Measurements from ENCODE around the gene GPR148. TPM values are rescaled to one million over a fixed set of nuclear protein-coding genes. Genes with fewer than 3 reads are reported as not detected.
"Not testable (repeated sequence)": the region's sequence is repeated elsewhere in the genome, so short reads cannot be mapped to it uniquely, and the experiment has no call there.

The GPR148 gene
- total and polyA plus RNA-seq, 2 of the 8 experiments (the other 6 are each of a cell fraction or from before 2014, with no cell fraction given): 0.05 TPM; not detected in 1

GRCh38 chr2:130703250-130703649, 25.6 kb upstream of the GPR148 start:
- H3K14ac ChIP-seq (ENCODE audit: insufficient read length); H3K23ac ChIP-seq (ENCODE audit: insufficient read length); H2BK15ac ChIP-seq (ENCODE audit: low read length); H2AK5ac ChIP-seq (ENCODE audit: low read depth, low read length); H3K56ac ChIP-seq (replicated peaks; ENCODE audit: insufficient read length, low read depth, low read length); H3K23me2 ChIP-seq (ENCODE audit: low read depth, low read length); H3K27ac ChIP-seq (ENCODE audit: low read depth, low read length); H4K8ac ChIP-seq (ENCODE audit: extremely low read depth, insufficient read depth, low read length); H2AFZ ChIP-seq (ENCODE audit: low read length); POLR2A ChIA-PET (ENCODE audit: partially characterized antibody); H2BK20ac ChIP-seq (ENCODE audit: low read length); H4K20me1 ChIP-seq (replicated peaks in 1 of 2; ENCODE audit: control insufficient read depth in 1 of 2, insufficient read depth in 2 of 2, low read length in 2 of 2); H2BK12ac ChIP-seq (ENCODE audit: low read depth, low read length); H4K91ac ChIP-seq (replicated peaks; ENCODE audit: insufficient read length, low read length); DNase-seq (ENCODE audit: low read depth in 1 of 2, low spot score in 2 of 2); H3K9ac ChIP-seq (replicated peaks in 1 of 4; ENCODE audit: extremely low read depth in 1 of 4, low read depth in 3 of 4, low read length in 3 of 4); H3K4me3 ChIP-seq (ENCODE audit: extremely low read depth in 1 of 4, insufficient read depth in 2 of 4, low read depth in 3 of 4, low read length in 4 of 4); H3K27me3 ChIP-seq (replicated peaks in 1 of 4; ENCODE audit: control insufficient read depth in 3 of 4, extremely low read depth in 1 of 4, insufficient read depth in 3 of 4, low read length in 3 of 4); CTCF ChIA-PET (ENCODE audit: partially characterized antibody); H3K79me2 ChIP-seq (ENCODE audit: control insufficient read depth in 1 of 2, insufficient read depth in 2 of 2, low read length in 2 of 2); H3K9me3 ChIP-seq (ENCODE audit: insufficient read depth in 2 of 2, low read depth in 1 of 2, low read length in 1 of 2); H3K4me2 ChIP-seq (ENCODE audit: insufficient read depth in 1 of 2, low read depth in 2 of 2, low read length in 2 of 2); H3K4me1 ChIP-seq (replicated peaks in 1 of 4; ENCODE audit: control insufficient read depth in 3 of 4, insufficient read depth in 4 of 4, low read length in 3 of 4); H2BK120ac ChIP-seq (replicated peaks; ENCODE audit: low read depth, low read length); H3K79me1 ChIP-seq (ENCODE audit: low read depth, low read length); H3K4ac ChIP-seq (replicated peaks; ENCODE audit: insufficient read length, low read depth, low read length); H4K5ac ChIP-seq (ENCODE audit: insufficient read length, low read depth, low read length); H3K18ac ChIP-seq (ENCODE audit: extremely low read depth, low read length); H2BK5ac ChIP-seq (ENCODE audit: low read depth, low read length); H3K36me3 ChIP-seq (ENCODE audit: control insufficient read depth in 2 of 4, insufficient read depth in 4 of 4, low read length in 3 of 4); FAIRE-seq: not testable (repeated sequence)
- 89% methylated on average over 3 of the region's 3 CpGs; no CpG with 5 or more reads in 1 of the 2 experiments for WGBS, 2 experiments (ENCODE audit: extremely low coverage in 1 of 2, insufficient coverage in 1 of 2, insufficient read length in 1 of 2, insufficient replicate concordance in 2 of 2, low coverage in 1 of 2, low lambda C conversion rate in 2 of 2, missing lambda C conversion rate in 1 of 2)

GRCh38 chr2:130714795-130715194, 14.1 kb upstream of the GPR148 start:
- H4K8ac ChIP-seq (ENCODE audit: extremely low read depth, insufficient read depth, low read length); H2AK5ac ChIP-seq (ENCODE audit: low read depth, low read length); H3K9me3 ChIP-seq (ENCODE audit: insufficient read depth in 2 of 2, low read depth in 1 of 2, low read length in 1 of 2); H4K20me1 ChIP-seq (replicated peaks in 1 of 2; ENCODE audit: control insufficient read depth in 1 of 2, insufficient read depth in 2 of 2, low read length in 2 of 2); H3K18ac ChIP-seq (ENCODE audit: extremely low read depth, low read length); H4K5ac ChIP-seq (ENCODE audit: insufficient read length, low read depth, low read length); H2AFZ ChIP-seq (ENCODE audit: low read length); H2BK12ac ChIP-seq (ENCODE audit: low read depth, low read length); H3K4me3 ChIP-seq (ENCODE audit: extremely low read depth in 1 of 4, insufficient read depth in 2 of 4, low read depth in 3 of 4, low read length in 4 of 4); H3K23ac ChIP-seq (ENCODE audit: insufficient read length); H4K91ac ChIP-seq (replicated peaks; ENCODE audit: insufficient read length, low read length); H3K4me1 ChIP-seq (replicated peaks in 1 of 4; ENCODE audit: control insufficient read depth in 3 of 4, insufficient read depth in 4 of 4, low read length in 3 of 4); H3K36me3 ChIP-seq (ENCODE audit: control insufficient read depth in 2 of 4, insufficient read depth in 4 of 4, low read length in 3 of 4); POLR2A ChIA-PET (ENCODE audit: partially characterized antibody); H2BK20ac ChIP-seq (ENCODE audit: low read length); H3K4me2 ChIP-seq (ENCODE audit: insufficient read depth in 1 of 2, low read depth in 2 of 2, low read length in 2 of 2); H3K23me2 ChIP-seq (ENCODE audit: low read depth, low read length); H3K9ac ChIP-seq (replicated peaks in 1 of 4; ENCODE audit: extremely low read depth in 1 of 4, low read depth in 3 of 4, low read length in 3 of 4); H3K79me1 ChIP-seq (ENCODE audit: low read depth, low read length); H3K27ac ChIP-seq (ENCODE audit: low read depth, low read length); H2BK120ac ChIP-seq (replicated peaks; ENCODE audit: low read depth, low read length); H3K79me2 ChIP-seq (ENCODE audit: control insufficient read depth in 1 of 2, insufficient read depth in 2 of 2, low read length in 2 of 2); DNase-seq (ENCODE audit: low read depth in 1 of 2, low spot score in 2 of 2); H3K27me3 ChIP-seq (replicated peaks in 1 of 4; ENCODE audit: control insufficient read depth in 3 of 4, extremely low read depth in 1 of 4, insufficient read depth in 3 of 4, low read length in 3 of 4); H3K4ac ChIP-seq (replicated peaks; ENCODE audit: insufficient read length, low read depth, low read length); CTCF ChIA-PET (ENCODE audit: partially characterized antibody); FAIRE-seq; H2BK15ac ChIP-seq (ENCODE audit: low read length); H3K56ac ChIP-seq (replicated peaks; ENCODE audit: insufficient read length, low read depth, low read length); H3K14ac ChIP-seq (ENCODE audit: insufficient read length); H2BK5ac ChIP-seq (ENCODE audit: low read depth, low read length): not testable (repeated sequence)
- no CpG with 5 or more reads among the region's 2 CpGs for WGBS, 2 experiments (ENCODE audit: extremely low coverage in 1 of 2, insufficient coverage in 1 of 2, insufficient read length in 1 of 2, insufficient replicate concordance in 2 of 2, low coverage in 1 of 2, low lambda C conversion rate in 2 of 2, missing lambda C conversion rate in 1 of 2)

Data from H1 (cell line).